Endothelial cell of umbilical vein (primary cell): ENCODE data around the gene CYTH2. TPM values are rescaled to one million over a fixed set of nuclear protein-coding genes. Genes with fewer than 3 reads are reported as not detected.
A peak's percentile ranks its signal among the peaks of the same experiment; 100 is the strongest.

ENCODE experiments used
- BruUV-seq: library from RNA; stranded (reverse); fragments of 400-500 nt; replicated peaks from 2 replicates; lab custom pipeline; 2021; lab: Mats Ljungman, UMichigan
- CTCF ChIA-PET: fragments of 300-600, 350-600 bp; sonication (Branson Sonifier 250); formaldehyde crosslinking; loops from one replicate; lab custom pipeline; 2021; ENCODE audit warnings: antibody characterized with exemption, inconsistent platforms; lab: Charles Lee
- POLR2A ChIA-PET: fragments of 300-600, 350-600 bp; sonication (Branson Sonifier 250); formaldehyde crosslinking; loops from one replicate; lab custom pipeline; 2021; ENCODE audit warnings: antibody characterized with exemption, inconsistent platforms; lab: Charles Lee
- DNase-seq: peaks from one replicate; pipeline ENCODE4 v3.0.0-alpha.2; 2011; ENCODE audit warnings: low read depth, low spot score
- FAIRE-seq: peaks from 2 replicates; lab custom pipeline; 2011; peaks lifted over from hg19 to GRCh38; lab: Jason Lieb, UNC
- H2AFZ ChIP-seq: 2 replicates; pipeline ENCODE4 v1.6.0; 2012; ENCODE audit warnings: low read depth, low read length, control low read depth, inconsistent platforms
- H3K27ac ChIP-seq: 2 replicates; pipeline ENCODE4 v1.5.1; 2011; ENCODE audit warnings: low read depth, mild to moderate bottlenecking, control low read depth, low read length, moderate library complexity; ENCODE audit not compliant: insufficient read depth
- H3K27me3 ChIP-seq, 2 experiments: 2 replicates each; pipeline versions ENCODE4 v1.6.0 to v1.6.1; 2011; ENCODE audit warnings: low read length in 2 of 2, mixed read lengths in 1 of 2; ENCODE audit not compliant: control insufficient read depth in 2 of 2, insufficient read depth in 2 of 2
- H3K36me3 ChIP-seq, 2 experiments: 2 replicates in 1 of 2; 3 replicates in 1 of 2; pipeline ENCODE4 v1.5.1; 2011; ENCODE audit warnings: low read length in 2 of 2, mild to moderate bottlenecking in 1 of 2, moderate library complexity in 1 of 2; ENCODE audit not compliant: control insufficient read depth in 2 of 2, insufficient read depth in 2 of 2; ENCODE audit errors: extremely low read depth in 1 of 2
- H3K4me1 ChIP-seq: 3 replicates; pipeline ENCODE4 v1.5.1; 2011; ENCODE audit warnings: mild to moderate bottlenecking, low read length; ENCODE audit not compliant: control insufficient read depth, insufficient read depth; ENCODE audit errors: extremely low read depth
- H3K4me2 ChIP-seq: 2 replicates; pipeline ENCODE4 v1.6.1; 2011; ENCODE audit warnings: low read length, control low read depth, mixed read lengths; ENCODE audit not compliant: insufficient read depth
- H3K4me3 ChIP-seq, 3 experiments: fragments of 200-600 bp in 1 of 3; sonication (generic), shearing (Covaris generic) in 1 of 3; replicated peaks in 1 of 3; 2 replicates each; pipeline ENCODE4 v1.5.1; 2011 to 2016; ENCODE audit warnings: control low read depth in 3 of 3, low read length in 3 of 3, mild to moderate bottlenecking in 2 of 3, inconsistent platforms in 1 of 3, low read depth in 1 of 3, moderate library complexity in 1 of 3; ENCODE audit not compliant: insufficient read depth in 1 of 3
- H3K79me2 ChIP-seq: 2 replicates; pipeline ENCODE4 v1.6.0; 2012; ENCODE audit warnings: low read length, inconsistent platforms; ENCODE audit not compliant: control insufficient read depth, insufficient read depth
- H3K9ac ChIP-seq: replicated peaks from 2 replicates; pipeline ENCODE3; 2011; ENCODE audit warnings: low read length, control low read depth; ENCODE audit not compliant: insufficient read depth; ENCODE audit errors: extremely low read depth
- H3K9me1 ChIP-seq: replicated peaks from 3 replicates; pipeline ENCODE4 v1.6.0; 2011; ENCODE audit warnings: mild to moderate bottlenecking, low read length; ENCODE audit not compliant: control insufficient read depth, insufficient read depth; ENCODE audit errors: extremely low read depth
- H3K9me3 ChIP-seq: replicated peaks from 2 replicates; pipeline ENCODE4 v1.5.1; 2012; ENCODE audit warnings: low read length, inconsistent platforms; ENCODE audit not compliant: control insufficient read depth, insufficient read depth
- H4K20me1 ChIP-seq: replicated peaks from 2 replicates; pipeline ENCODE3; 2011; ENCODE audit warnings: mild to moderate bottlenecking, low read length; ENCODE audit not compliant: control insufficient read depth, insufficient read depth; ENCODE audit errors: extremely low read depth
- EZH2 ChIP-seq: IDR thresholded peaks from 2 replicates; pipeline ENCODE4 v1.6.1; 2012; ENCODE audit warnings: borderline replicate concordance, low read depth, mild to moderate bottlenecking, moderate library complexity, low read length, inconsistent platforms; ENCODE audit not compliant: severe bottlenecking
- FOS ChIP-seq: IDR thresholded peaks from 2 replicates; pipeline ENCODE4 v1.6.1; 2011; ENCODE audit warnings: mild to moderate bottlenecking, low read length, moderate library complexity, borderline replicate concordance; ENCODE audit not compliant: insufficient read depth
- GATA2 ChIP-seq: IDR thresholded peaks from 2 replicates; pipeline ENCODE4 v1.7.0; 2011; ENCODE audit warnings: low read depth, mild to moderate bottlenecking, moderate library complexity, mixed read lengths, low read length; ENCODE audit not compliant: insufficient read length, insufficient read depth
- JUN ChIP-seq: IDR thresholded peaks from 2 replicates; pipeline ENCODE4 v1.6.1; 2011; ENCODE audit warnings: borderline replicate concordance, low read depth; ENCODE audit not compliant: insufficient read length, insufficient read depth
- MAX ChIP-seq: IDR thresholded peaks from 2 replicates; pipeline ENCODE4 v1.6.1; 2011; ENCODE audit not compliant: insufficient read depth, insufficient read length
- MYC ChIP-seq: IDR thresholded peaks from one replicate; pipeline ENCODE4 v1.6.1; 2011; ENCODE audit warnings: mild to moderate bottlenecking, low read depth, low read length
- POLR2A ChIP-seq: IDR thresholded peaks from 2 replicates; pipeline ENCODE4 v1.6.1; 2012; ENCODE audit warnings: low read depth, mild to moderate bottlenecking, control low read depth, low read length
- POLR2AphosphoS5 ChIP-seq: IDR thresholded peaks from 2 replicates; pipeline ENCODE4 v1.6.1; 2012; ENCODE audit warnings: low read depth, mild to moderate bottlenecking, control low read depth, low read length, moderate library complexity; ENCODE audit not compliant: insufficient read depth
- dilution Hi-C: fragments of 300-500 bp; cut with MboI; formaldehyde crosslinking; loops from one replicate; pipeline ENCODE4 v1.15.0; 2019; ENCODE audit warnings: low sequenced_read_pairs; ENCODE audit not compliant: extremely low pct_ligation_motif_present
- intact Hi-C: fragments of 100-400 bp; cut with micrococcal nuclease; formaldehyde crosslinking; loops from one replicate; pipeline ENCODE4 v1.10.0; 2022
- polyA plus RNA-seq, 4 experiments: library from polyadenylated mRNA; depleted of rRNA in 3 of 4; stranded (reverse) in 3 of 4; unstranded in 1 of 4; fragments of >200 nt; gene quantifications; 2 replicates each; pipeline versions ENCODE4 v1.2.1 to v1.2.3, GENCODE V29; 2011 to 2012; ENCODE audit warnings: missing spikeins in 1 of 4
- total RNA-seq: library from RNA; stranded (reverse); gene quantifications from 2 replicates; pipeline ENCODE4 v1.2.3, GENCODE V29; 2021
- TF ChIP-seq, protein P1 (sequence below), 2 donors: IDR thresholded peaks; 1 replicate in 1 of 2; 2 replicates in 1 of 2; pipeline ENCODE4 v1.5.1; 2011; ENCODE audit warnings: low read length in 2 of 2, mild to moderate bottlenecking in 2 of 2, moderate library complexity in 2 of 2, control low read depth in 1 of 2, inconsistent platforms in 1 of 2, low read depth in 1 of 2; ENCODE audit not compliant: insufficient read depth in 1 of 2; ENCODE audit errors: extremely low read depth in 1 of 2

The CYTH2 gene
- total and polyA plus RNA-seq, 2 donors (not counting 3 experiments of a cell fraction or from before 2014, with no cell fraction given): 98.4 to 119 TPM

DNA sequence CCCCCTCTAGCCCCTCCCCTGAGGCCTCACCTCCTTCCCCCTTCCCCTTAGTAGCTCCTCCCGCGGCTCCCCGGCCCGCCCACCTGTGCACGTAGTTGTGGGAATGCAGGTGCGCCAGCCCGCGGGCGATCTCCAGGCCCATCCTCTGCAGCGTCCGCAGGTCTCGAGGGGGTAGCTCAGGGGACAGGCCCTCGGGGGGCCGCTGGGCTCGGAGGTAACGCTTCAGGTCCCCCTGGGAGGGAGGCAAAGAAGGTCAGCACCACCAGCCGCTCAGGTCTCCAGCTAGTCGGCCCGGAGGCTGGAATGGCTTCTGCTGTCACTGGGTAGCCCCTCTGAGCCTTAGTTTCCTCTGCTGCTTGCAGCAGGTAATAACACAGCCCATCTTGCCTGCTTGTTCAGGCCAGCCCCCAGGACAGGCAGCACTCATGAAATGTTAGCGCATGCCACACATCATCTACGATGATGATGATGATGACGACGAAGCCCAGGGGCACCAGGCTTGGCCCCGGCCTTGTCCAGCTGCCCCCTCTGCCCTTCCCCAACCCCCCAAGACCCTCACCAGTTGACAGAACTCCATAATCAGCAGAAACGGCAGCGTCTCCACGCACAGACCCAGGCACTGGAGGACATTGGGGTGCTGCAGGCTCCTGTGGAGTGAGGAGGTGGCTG is 33.3 kb downstream of the CYTH2 start:
- intact Hi-C loops (no loop called here), dilution Hi-C loops (no loop called here)
- H4K20me1 ChIP-seq: no peaks in the 10 kb centered on the region
- no peak for TF ChIP-seq FOS
- TF ChIP-seq, protein P1, sequence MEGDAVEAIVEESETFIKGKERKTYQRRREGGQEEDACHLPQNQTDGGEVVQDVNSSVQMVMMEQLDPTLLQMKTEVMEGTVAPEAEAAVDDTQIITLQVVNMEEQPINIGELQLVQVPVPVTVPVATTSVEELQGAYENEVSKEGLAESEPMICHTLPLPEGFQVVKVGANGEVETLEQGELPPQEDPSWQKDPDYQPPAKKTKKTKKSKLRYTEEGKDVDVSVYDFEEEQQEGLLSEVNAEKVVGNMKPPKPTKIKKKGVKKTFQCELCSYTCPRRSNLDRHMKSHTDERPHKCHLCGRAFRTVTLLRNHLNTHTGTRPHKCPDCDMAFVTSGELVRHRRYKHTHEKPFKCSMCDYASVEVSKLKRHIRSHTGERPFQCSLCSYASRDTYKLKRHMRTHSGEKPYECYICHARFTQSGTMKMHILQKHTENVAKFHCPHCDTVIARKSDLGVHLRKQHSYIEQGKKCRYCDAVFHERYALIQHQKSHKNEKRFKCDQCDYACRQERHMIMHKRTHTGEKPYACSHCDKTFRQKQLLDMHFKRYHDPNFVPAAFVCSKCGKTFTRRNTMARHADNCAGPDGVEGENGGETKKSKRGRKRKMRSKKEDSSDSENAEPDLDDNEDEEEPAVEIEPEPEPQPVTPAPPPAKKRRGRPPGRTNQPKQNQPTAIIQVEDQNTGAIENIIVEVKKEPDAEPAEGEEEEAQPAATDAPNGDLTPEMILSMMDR (IDR thresholded peaks at IDR 0.05; ENCODE audit: extremely low read depth in 1 of 2, insufficient read depth in 1 of 2, low read depth in 1 of 2, low read length in 2 of 2): no peak
- TF ChIP-seq MAX: no peak
- no peak for TF ChIP-seq MYC
- TF ChIP-seq POLR2AphosphoS5: no peak
- TF ChIP-seq JUN: no peak
- no peak for TF ChIP-seq GATA2
- TF ChIP-seq POLR2A: no peak
- no peak for TF ChIP-seq EZH2
- ChIA-PET CTCF (interaction anchor here (1.0 to 1.1 kb wide), 2 partner anchors 12 to 82 kb away, joined by 5 read pairs; no protein-coding TSS in a partner anchor), POLR2A (no interaction called here)
- H3K27ac ChIP-seq: no peak overlapping the region
- H3K4me3 ChIP-seq: no peak overlapping the region
- FAIRE-seq (no peak), DNase-seq (no peak)
- no peaks in the 10 kb centered on the region for H3K4me1 ChIP-seq
- H3K36me3 ChIP-seq: no peaks in the 10 kb centered on the region
- H3K9me1 ChIP-seq: no peaks in the 10 kb centered on the region
- BruUV-seq: no TSS peak
- no peak overlapping the region for H3K4me2 ChIP-seq
- H3K9ac ChIP-seq: no peak overlapping the region
- H3K27me3 ChIP-seq: peaks cover 2 to 7% of the 10 kb centered on the region in 2 experiments
- H3K9me3 ChIP-seq: no peaks in the 10 kb centered on the region
- H3K79me2 ChIP-seq: no peaks in the 10 kb centered on the region
- peak overlapping the region; percentile 29 for H2AFZ ChIP-seq
